ENCODE results near the gene AOC3.
A peak's percentile ranks its signal among the peaks of the same experiment; 100 is the strongest.
"Not testable (repeated sequence)": the region's sequence is repeated elsewhere in the genome, so short reads cannot be mapped to it uniquely, and the experiment has no call there.

Gene AOC3

GRCh38 chr17:42872251-42872965 is 21.4 kb downstream of the AOC3 start:
- no peak for TF ChIP-seq CTCF (conservative IDR thresholded peaks at IDR 0.05; ENCODE audit: low read depth, low read length)
- DNase-seq (ENCODE audit: low read depth), result no peak
- H3K4me3 ChIP-seq (ENCODE audit: low read depth, low read length), result no peak overlapping the region

- DNase-seq (ENCODE audit: low read depth), result no peak
- no peak for TF ChIP-seq CTCF (conservative IDR thresholded peaks at IDR 0.05; ENCODE audit: low read depth, low read length)
- H3K4me3 ChIP-seq (ENCODE audit: low read depth, low read length), result no peak overlapping the region
Observed at GRCh38 chr17:42873315-42873714, 22.3 kb downstream of the AOC3 start.

- H3K4me3 ChIP-seq (ENCODE audit: low read depth, low read length); DNase-seq (ENCODE audit: low read depth): not testable (repeated sequence)
Observed at GRCh38 chr17:42873932-42874695, 23.1 kb downstream of the AOC3 start.

- no peak overlapping the region for H3K4me3 ChIP-seq (ENCODE audit: low read depth, low read length)
- TF ChIP-seq CTCF (conservative IDR thresholded peaks at IDR 0.05; ENCODE audit: low read depth, low read length), result no peak
- no peak for DNase-seq (ENCODE audit: low read depth)
Observed at GRCh38 chr17:42877037-42877436, 26.0 kb downstream of the AOC3 start.

- no peak for TF ChIP-seq CTCF (conservative IDR thresholded peaks at IDR 0.05; ENCODE audit: low read depth, low read length)
- no peak overlapping the region for H3K4me3 ChIP-seq (ENCODE audit: low read depth, low read length)
- DNase-seq (ENCODE audit: low read depth), result peak; percentile 21
Observed at GRCh38 chr17:42878123-42878880, 27.3 kb downstream of the AOC3 start.

- no peak for DNase-seq (ENCODE audit: low read depth)
- H3K4me3 ChIP-seq (ENCODE audit: low read depth, low read length), result no peak overlapping the region
Observed at GRCh38 chr17:42878924-42879595, 28.1 kb downstream of the AOC3 start.

More at GRCh38 chr17:42878924-42879595, 28.1 kb downstream of the AOC3 start:
- no peak for TF ChIP-seq CTCF (conservative IDR thresholded peaks at IDR 0.05; ENCODE audit: low read depth, low read length)

Data from choroid plexus epithelial cell (primary cell).